GM12874 (cell line): ENCODE measurements around the gene C1QTNF8.

Experiments used
- CTCF ChIP-seq: IDR thresholded peaks from 2 replicates; pipeline ENCODE4 v1.5.1; 2011; ENCODE audit warnings: low read depth, mild to moderate bottlenecking, control low read depth, low read length, moderate library complexity; ENCODE audit not compliant: insufficient read depth

C1QTNF8 gene

GRCh38 chr16:1131378-1131994 is 35.4 kb upstream of the C1QTNF8 start:
- no peak for TF ChIP-seq CTCF

- TF ChIP-seq CTCF, result no peak
Measured at GRCh38 chr16:1130382-1130781, 34.3 kb upstream of the C1QTNF8 start.

- TF ChIP-seq CTCF, result no peak
Measured at GRCh38 chr16:1129106-1129960, 33.3 kb upstream of the C1QTNF8 start.

- TF ChIP-seq CTCF, result no peak
Measured at GRCh38 chr16:1127971-1128715, 32.1 kb upstream of the C1QTNF8 start.

GRCh38 chr16:1127101-1127500 is 31.1 kb upstream of the C1QTNF8 start:
- no peak for TF ChIP-seq CTCF

- no peak for TF ChIP-seq CTCF
Measured at GRCh38 chr16:1126586-1126985, 30.5 kb upstream of the C1QTNF8 start.

- no peak for TF ChIP-seq CTCF
Measured at GRCh38 chr16:1126044-1126443, 30.0 kb upstream of the C1QTNF8 start.
